HEK293 (cell line): ENCODE measurements around the gene ICAM2.
A peak's percentile ranks its signal among the peaks of the same experiment; 100 is the strongest.

ENCODE experiments used
- CTCF ChIA-PET: fragments of 350-600 bp; formaldehyde crosslinking; extraction: SDS; loops from one replicate; lab custom pipeline; 2021; ENCODE audit warnings: antibody characterized with exemption; lab: Yijun Ruan, JAX
- POLR2A ChIA-PET: fragments of 300-600 bp; formaldehyde crosslinking; extraction: SDS; loops from one replicate; lab custom pipeline; 2020; ENCODE audit warnings: antibody characterized with exemption, inconsistent platforms; lab: Yijun Ruan, JAX
- H3K27ac ChIP-seq: fragments of 200-500 bp; sonication (Bioruptor generic); 2 replicates; pipeline ENCODE4 v1.5.1; 2014; ENCODE audit warnings: low read depth, low read length, control low read depth, inconsistent platforms; ENCODE audit errors: extremely low read depth
- H3K36me3 ChIP-seq, 2 experiments: fragments of 200-500 bp in 1 of 2; sonication (Bioruptor generic) in 1 of 2; 1 replicate in 1 of 2; 2 replicates in 1 of 2; pipeline ENCODE4 v1.5.1; 2014 to 2017; ENCODE audit warnings: inconsistent platforms in 2 of 2, low read length in 2 of 2; ENCODE audit not compliant: control insufficient read depth in 2 of 2, insufficient read depth in 1 of 2
- H3K4me1 ChIP-seq: fragments of 200-500 bp; sonication (Bioruptor generic); 2 replicates; pipeline ENCODE4 v1.5.1; 2014; ENCODE audit warnings: mild to moderate bottlenecking, low read length, inconsistent platforms; ENCODE audit not compliant: control insufficient read depth, insufficient read depth
- H3K4me3 ChIP-seq: 2 replicates; pipeline ENCODE4 v1.5.1; 2011; ENCODE audit warnings: low read depth, mild to moderate bottlenecking, control low read depth, low read length, moderate library complexity
- H3K9me3 ChIP-seq: fragments of 200-500 bp; sonication (Bioruptor generic); 2 replicates; pipeline ENCODE4 v1.5.1; 2014; ENCODE audit warnings: low read depth, low read length, inconsistent platforms; ENCODE audit not compliant: control insufficient read depth, insufficient read depth
- EGR2 ChIP-seq: fragments of 450-650 bp; formaldehyde crosslinking; IDR thresholded peaks from 2 replicates; pipeline ENCODE4 v1.5.1; 2016; ENCODE audit warnings: low read depth, missing biosample characterization, missing genetic modification characterization
- ELK4 ChIP-seq: IDR thresholded peaks from 2 replicates; pipeline ENCODE4 v1.6.1; 2011; ENCODE audit warnings: mild to moderate bottlenecking, low read depth, low read length, borderline replicate concordance
- GLI4 ChIP-seq: fragments of 450-650 bp; formaldehyde crosslinking; IDR thresholded peaks from 2 replicates; pipeline ENCODE4 v1.5.1; 2016; ENCODE audit warnings: missing biosample characterization, missing genetic modification characterization
- KLF7 ChIP-seq: fragments of 450-650 bp; formaldehyde crosslinking; IDR thresholded peaks from 2 replicates; pipeline ENCODE4 v1.5.1; 2016; ENCODE audit warnings: missing biosample characterization, missing genetic modification characterization, borderline replicate concordance
- OSR2 ChIP-seq: fragments of 450-650 bp; formaldehyde crosslinking; IDR thresholded peaks from 2 replicates; pipeline ENCODE4 v1.5.1; 2016; ENCODE audit warnings: missing biosample characterization, missing genetic modification characterization
- PRDM1 ChIP-seq: fragments of 450-650 bp; formaldehyde crosslinking; IDR thresholded peaks from 2 replicates; pipeline ENCODE4; 2016; ENCODE audit warnings: missing biosample characterization, missing genetic modification characterization
- SP2 ChIP-seq: fragments of 450-650 bp; formaldehyde crosslinking; IDR thresholded peaks from 2 replicates; pipeline ENCODE4 v1.5.1; 2016; ENCODE audit warnings: missing biosample characterization, missing genetic modification characterization
- ZBTB8A ChIP-seq: fragments of 450-650 bp; formaldehyde crosslinking; IDR thresholded peaks from 2 replicates; pipeline ENCODE4 v1.5.1; 2016; ENCODE audit warnings: missing biosample characterization, missing genetic modification characterization
- ZFHX2 ChIP-seq: fragments of 450-650 bp; formaldehyde crosslinking; conservative IDR thresholded peaks from 2 replicates; pipeline ENCODE4 v1.5.1; 2016; ENCODE audit warnings: missing biosample characterization, missing genetic modification characterization
- ZNF112 ChIP-seq: fragments of 450-650 bp; formaldehyde crosslinking; IDR thresholded peaks from 2 replicates; pipeline ENCODE4 v1.5.0; 2017; ENCODE audit warnings: missing biosample characterization, missing genetic modification characterization
- ZNF132 ChIP-seq: fragments of 450-650 bp; formaldehyde crosslinking; IDR thresholded peaks from 2 replicates; pipeline ENCODE4 v1.5.1; 2017; ENCODE audit warnings: missing biosample characterization, missing genetic modification characterization, borderline replicate concordance
- ZNF155 ChIP-seq: fragments of 450-650 bp; formaldehyde crosslinking; IDR thresholded peaks from 2 replicates; pipeline ENCODE4 v1.5.1; 2016; ENCODE audit warnings: missing biosample characterization, missing genetic modification characterization
- ZNF2 ChIP-seq: fragments of 450-650 bp; formaldehyde crosslinking; IDR thresholded peaks from 2 replicates; pipeline ENCODE4 v1.5.1; 2016; ENCODE audit warnings: missing biosample characterization, missing genetic modification characterization
- ZNF223 ChIP-seq: fragments of 450-650 bp; formaldehyde crosslinking; IDR thresholded peaks from 2 replicates; pipeline ENCODE4 v1.5.1; 2016; ENCODE audit warnings: missing biosample characterization, missing genetic modification characterization
- ZNF302 ChIP-seq: fragments of 450-650 bp; formaldehyde crosslinking; IDR thresholded peaks from 2 replicates; pipeline ENCODE4 v1.5.1; 2016; ENCODE audit warnings: missing biosample characterization, missing genetic modification characterization, low read depth
- ZNF48 ChIP-seq: fragments of 450-650 bp; formaldehyde crosslinking; IDR thresholded peaks from 2 replicates; pipeline ENCODE4 v1.5.1; 2016; ENCODE audit warnings: missing biosample characterization, missing genetic modification characterization
- ZNF501 ChIP-seq: fragments of 450-650 bp; formaldehyde crosslinking; IDR thresholded peaks from 2 replicates; pipeline ENCODE4 v1.5.1; 2016; ENCODE audit warnings: missing biosample characterization, missing genetic modification characterization
- ZNF518A ChIP-seq: fragments of 450-650 bp; formaldehyde crosslinking; conservative IDR thresholded peaks from 2 replicates; pipeline ENCODE4 v1.5.1; 2016; ENCODE audit warnings: low read depth, missing biosample characterization, missing genetic modification characterization
- ZNF658 ChIP-seq: fragments of 450-650 bp; formaldehyde crosslinking; IDR thresholded peaks from 2 replicates; pipeline ENCODE4; 2016; ENCODE audit warnings: missing biosample characterization, missing genetic modification characterization
- ZNF660 ChIP-seq: fragments of 450-650 bp; IDR thresholded peaks from 2 replicates; pipeline ENCODE4 v1.5.1; 2018; ENCODE audit warnings: missing biosample characterization, mild to moderate bottlenecking, missing genetic modification characterization
- ZNF837 ChIP-seq: fragments of 450-650 bp; formaldehyde crosslinking; IDR thresholded peaks from 2 replicates; pipeline ENCODE4 v1.5.1; 2016; ENCODE audit warnings: missing biosample characterization, missing genetic modification characterization
- TF ChIP-seq, protein P1 (sequence below): fragments of 450-650 bp; formaldehyde crosslinking; IDR thresholded peaks from 2 replicates; pipeline ENCODE4 v1.5.1; 2016; ENCODE audit warnings: missing biosample characterization, missing genetic modification characterization
- TF ChIP-seq, protein P2 (sequence below): fragments of 450-650 bp; formaldehyde crosslinking; IDR thresholded peaks from 2 replicates; pipeline ENCODE4 v1.5.1; 2016; ENCODE audit warnings: missing biosample characterization, missing genetic modification characterization

ICAM2 gene

DNA sequence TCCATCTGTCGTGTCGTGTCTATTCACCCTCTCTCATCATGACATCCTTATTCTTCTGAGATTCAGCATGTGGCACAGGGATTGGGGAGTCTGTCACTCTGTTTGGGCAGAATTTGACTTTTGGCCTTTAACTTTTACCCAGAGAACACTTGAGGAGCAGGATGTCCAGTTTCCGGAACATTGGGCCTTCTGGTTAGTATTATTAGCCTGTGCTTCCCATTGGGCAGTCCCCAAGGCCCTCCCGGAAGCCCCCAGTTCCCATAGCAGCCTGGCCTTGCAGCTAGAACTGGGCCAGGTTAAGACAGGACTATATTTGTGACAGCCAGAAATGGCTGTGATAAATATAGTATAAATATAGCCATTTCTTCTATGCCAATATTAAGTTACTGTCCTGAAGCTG lies 57.3 kb downstream of the ICAM2 start:
- POLR2A ChIA-PET = no interaction called here
- Histone ChIP-seq H3K36me3 (no peaks in the 10 kb centered on the region), H3K4me1 (no peaks in the 10 kb centered on the region), H3K9me3 (no peaks in the 10 kb centered on the region), H3K27ac (no peak overlapping the region), H3K4me3 (no peak overlapping the region)
- CTCF ChIA-PET = interaction anchor here (0.6 kb wide), 1 partner anchor 53 kb away, joined by 4 read pairs; no protein-coding TSS in a partner anchor
- TF ChIP-seq ZNF837 (tag by site-specific recombination) = no peak
- no peak for TF ChIP-seq OSR2
- TF ChIP-seq ZNF302 = no peak
- TF ChIP-seq PRDM1 (tag by site-specific recombination) = no peak
- TF ChIP-seq ZNF2 (tag by site-specific recombination) = no peak
- TF ChIP-seq ZNF48 = no peak
- TF ChIP-seq ZNF112 = no peak

- POLR2A ChIA-PET = no interaction called here
- Histone ChIP-seq H3K36me3 (no peaks in the 10 kb centered on the region), H3K27ac (no peak overlapping the region), H3K9me3 (no peaks in the 10 kb centered on the region), H3K4me1 (no peaks in the 10 kb centered on the region), H3K4me3 (no peak overlapping the region)
- TF ChIP-seq ZFHX2 (tag by site-specific recombination) (0 out of 2 replicates have a peak, but pooled peaks have one; percentile 26), ZNF501 (tag by site-specific recombination) (no peak)
- CTCF ChIA-PET = no interaction called here
Observed at GRCh38 chr17:63962298-63962744, 58.1 kb downstream of the ICAM2 start.

DNA sequence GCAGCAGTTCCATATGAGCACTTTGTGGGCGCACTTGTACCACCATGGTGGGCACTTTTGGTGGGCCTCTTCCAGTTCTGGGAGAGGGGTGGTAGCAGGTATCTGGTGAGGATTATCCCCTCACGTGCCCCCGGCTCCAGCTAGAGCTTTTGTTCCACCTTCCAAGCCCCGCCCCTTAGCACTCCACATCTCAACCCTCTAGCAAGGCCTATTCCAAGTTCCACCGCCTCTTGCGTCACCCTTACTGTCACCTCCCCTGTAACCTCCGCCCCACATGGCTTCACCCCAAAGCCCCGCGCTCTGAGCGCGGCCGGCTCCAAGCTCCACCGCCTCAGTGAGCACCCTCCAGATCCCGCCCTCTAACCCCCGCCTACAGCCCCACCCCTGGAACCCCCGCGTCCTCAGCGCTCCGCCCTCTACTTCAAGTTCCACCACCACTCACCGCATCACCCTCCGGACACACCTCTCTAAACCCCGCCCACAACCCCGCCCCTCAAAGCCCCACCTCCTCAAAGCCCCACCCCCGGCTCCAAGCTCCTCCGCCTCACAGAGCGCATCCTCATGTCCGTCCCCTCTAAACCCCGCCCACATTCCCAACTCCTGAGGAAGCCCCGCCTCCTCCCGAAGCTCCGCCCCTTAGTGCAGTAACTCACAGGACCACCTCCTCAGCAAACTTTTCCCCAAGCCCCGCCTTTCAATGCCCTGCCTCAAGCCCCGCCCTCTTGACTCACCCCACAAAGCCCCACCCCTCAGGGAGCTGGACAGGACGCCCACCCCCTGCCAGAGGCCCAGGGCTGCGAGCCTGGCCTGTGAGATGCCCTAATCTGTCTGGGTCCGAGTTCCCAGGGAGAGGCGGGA lies 58.8 kb downstream of the ICAM2 start:
- CTCF ChIA-PET = interaction anchor here (1.5 kb wide), 1 partner anchor 15 kb away, joined by 8 read pairs; no protein-coding TSS in a partner anchor
- no peak overlapping the region for H3K27ac ChIP-seq
- TF ChIP-seq ZNF223 (tag by site-specific recombination) (no peak), ZNF660 (tag by site-specific recombination) (no peak), GLI4 (tag by site-specific recombination) (no peak), KLF7 (no peak), SP2 (tag by site-specific recombination) (peak; percentile 60), ZBTB8A (no peak), ELK4 (no peak), EGR2 (tag by site-specific recombination) (peak; percentile 26; the same call in 1 of the 2 replicates), ZNF658 (tag by site-specific recombination) (no peak), ZNF518A (tag by site-specific recombination) (no peak), ZNF132 (tag by site-specific recombination) (no peak), ZNF155 (tag by site-specific recombination) (no peak)
- TF ChIP-seq, protein P1, sequence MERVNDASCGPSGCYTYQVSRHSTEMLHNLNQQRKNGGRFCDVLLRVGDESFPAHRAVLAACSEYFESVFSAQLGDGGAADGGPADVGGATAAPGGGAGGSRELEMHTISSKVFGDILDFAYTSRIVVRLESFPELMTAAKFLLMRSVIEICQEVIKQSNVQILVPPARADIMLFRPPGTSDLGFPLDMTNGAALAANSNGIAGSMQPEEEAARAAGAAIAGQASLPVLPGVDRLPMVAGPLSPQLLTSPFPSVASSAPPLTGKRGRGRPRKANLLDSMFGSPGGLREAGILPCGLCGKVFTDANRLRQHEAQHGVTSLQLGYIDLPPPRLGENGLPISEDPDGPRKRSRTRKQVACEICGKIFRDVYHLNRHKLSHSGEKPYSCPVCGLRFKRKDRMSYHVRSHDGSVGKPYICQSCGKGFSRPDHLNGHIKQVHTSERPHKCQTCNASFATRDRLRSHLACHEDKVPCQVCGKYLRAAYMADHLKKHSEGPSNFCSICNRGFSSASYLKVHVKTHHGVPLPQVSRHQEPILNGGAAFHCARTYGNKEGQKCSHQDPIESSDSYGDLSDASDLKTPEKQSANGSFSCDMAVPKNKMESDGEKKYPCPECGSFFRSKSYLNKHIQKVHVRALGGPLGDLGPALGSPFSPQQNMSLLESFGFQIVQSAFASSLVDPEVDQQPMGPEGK (tag by site-specific recombination) = no peak
- TF ChIP-seq, protein P2, sequence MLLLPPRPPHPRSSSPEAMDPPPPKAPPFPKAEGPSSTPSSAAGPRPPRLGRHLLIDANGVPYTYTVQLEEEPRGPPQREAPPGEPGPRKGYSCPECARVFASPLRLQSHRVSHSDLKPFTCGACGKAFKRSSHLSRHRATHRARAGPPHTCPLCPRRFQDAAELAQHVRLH (tag by site-specific recombination) = no peak

More for the DNA sequence above, 58.8 kb downstream of the ICAM2 start:
- POLR2A ChIA-PET = no interaction called here
- no peaks in the 10 kb centered on the region for H3K36me3 ChIP-seq
- H3K4me1 ChIP-seq = no peaks in the 10 kb centered on the region
- H3K9me3 ChIP-seq = no peaks in the 10 kb centered on the region
- no peak overlapping the region for H3K4me3 ChIP-seq
